GM19239 (cell line): ENCODE results near the gene PTPN18.
A peak's percentile ranks its signal among the peaks of the same experiment; 100 is the strongest.

Source experiments
- DNase-seq: peaks from one replicate; pipeline ENCODE4 v3.0.0; 2011; ENCODE audit warnings: low spot score; ENCODE audit not compliant: insufficient read length
- FAIRE-seq: peaks from 2 replicates; lab custom pipeline; 2011; peaks lifted over from hg19 to GRCh38; lab: Jason Lieb, UNC

PTPN18 gene

GRCh38 chr2:130358420-130359350 lies 2.8 kb downstream of the PTPN18 start:
- no peak for DNase-seq
- no peak for FAIRE-seq

- FAIRE-seq (no peak), DNase-seq (no peak)
These were observed 3.6 kb downstream of the PTPN18 start for GRCh38 chr2:130359466-130359865.

GRCh38 chr2:130363479-130363878 lies 7.6 kb downstream of the PTPN18 start:
- DNase-seq (no peak), FAIRE-seq (no peak)

- no peak for FAIRE-seq
- no peak for DNase-seq
These were observed 9.2 kb downstream of the PTPN18 start for GRCh38 chr2:130365075-130365474.

- no peak for FAIRE-seq
- DNase-seq = no peak
These were observed 10.1 kb downstream of the PTPN18 start for GRCh38 chr2:130365963-130366362.

GRCh38 chr2:130366720-130367119 lies 10.9 kb downstream of the PTPN18 start:
- FAIRE-seq = no peak
- DNase-seq = no peak

GRCh38 chr2:130368786-130369185 lies 12.9 kb downstream of the PTPN18 start:
- DNase-seq (no peak), FAIRE-seq (no peak)

GRCh38 chr2:130369311-130369964 lies 13.6 kb downstream of the PTPN18 start:
- no peak for FAIRE-seq

GRCh38 chr2:130369965-130370341 lies 14.1 kb downstream of the PTPN18 start:
- FAIRE-seq (no peak), DNase-seq (no peak)

More at GRCh38 chr2:130369311-130369964, 13.6 kb downstream of the PTPN18 start:
- DNase-seq = no peak

GRCh38 chr2:130370490-130370889 lies 14.6 kb downstream of the PTPN18 start:
- FAIRE-seq (no peak), DNase-seq (no peak)

GRCh38 chr2:130371723-130372054 lies 15.8 kb downstream of the PTPN18 start:
- FAIRE-seq = peak; percentile 69
- DNase-seq = no peak

- DNase-seq (peak; percentile 73), FAIRE-seq (peak; percentile 83)
These were observed 16.4 kb downstream of the PTPN18 start for GRCh38 chr2:130372055-130372832.

GRCh38 chr2:130372833-130373807 lies 17.3 kb downstream of the PTPN18 start:
- FAIRE-seq = no peak

GRCh38 chr2:130373808-130374365 lies 18.0 kb downstream of the PTPN18 start:
- FAIRE-seq (no peak), DNase-seq (no peak)

More at GRCh38 chr2:130372833-130373807, 17.3 kb downstream of the PTPN18 start:
- DNase-seq = no peak

GRCh38 chr2:130374587-130375290 lies 18.9 kb downstream of the PTPN18 start:
- no peak for DNase-seq
- no peak for FAIRE-seq

- FAIRE-seq (no peak), DNase-seq (no peak)
These were observed 19.7 kb downstream of the PTPN18 start for GRCh38 chr2:130375291-130376266.

GRCh38 chr2:130376433-130377293 lies 20.8 kb downstream of the PTPN18 start:
- DNase-seq (peak; percentile 54), FAIRE-seq (peak; percentile 94)
